Measurements from ENCODE around the gene KCNQ1. TPM values are rescaled to one million over a fixed set of nuclear protein-coding genes. Genes with fewer than 3 reads are reported as not detected.
A peak's percentile ranks its signal among the peaks of the same experiment; 100 is the strongest.

KCNQ1 gene
- total and polyA plus RNA-seq, 12 donors = 11.0 to 447 (median 320) TPM

DNA sequence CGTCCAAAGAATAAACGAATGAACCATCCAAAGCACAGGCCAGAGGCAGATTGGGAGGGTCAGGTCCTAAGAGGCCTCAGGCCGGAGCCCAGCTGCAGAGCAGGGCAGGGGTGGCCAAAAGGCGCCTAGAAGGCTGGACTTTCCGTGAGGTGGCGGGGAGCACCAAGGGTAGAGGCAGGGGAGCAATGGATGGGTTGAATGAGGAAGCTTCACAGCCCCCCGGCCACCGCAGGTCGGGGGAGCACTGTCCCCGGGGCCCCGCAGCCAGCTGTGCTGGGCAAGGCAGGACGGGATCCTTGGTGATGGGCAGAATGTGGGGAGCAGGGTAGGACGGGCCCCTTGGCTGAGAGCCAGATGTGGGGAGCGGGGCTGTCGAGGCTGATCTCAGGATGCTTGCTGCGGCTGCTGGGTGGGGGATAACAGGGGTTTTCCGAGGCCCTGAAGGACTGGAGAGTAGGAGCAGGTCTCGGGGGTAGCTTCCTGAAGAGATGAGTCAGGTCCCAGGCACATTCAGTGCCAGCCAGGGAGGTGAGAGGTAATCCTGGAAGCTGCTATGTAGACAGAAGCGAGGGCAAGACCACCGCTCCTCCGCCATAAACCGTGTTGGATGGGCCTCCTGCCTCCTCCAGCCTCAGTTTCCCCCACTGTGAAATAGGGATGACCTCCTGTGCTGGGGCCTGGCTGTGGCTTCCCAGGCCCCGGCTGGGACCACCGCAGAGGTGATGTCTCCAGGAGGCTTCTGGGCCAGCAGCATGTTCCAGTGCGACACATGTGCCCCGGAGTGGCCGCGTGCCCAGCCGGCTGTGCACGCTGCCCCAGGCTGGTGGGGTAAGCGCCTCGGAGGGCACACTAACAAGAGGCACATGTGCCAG is 289.6 kb downstream of the KCNQ1 start:
- no peaks in the 10 kb centered on the region for H3K9me3 ChIP-seq (replicated peaks in 1 of 3)
- H3K4me1 ChIP-seq (replicated peaks in 1 of 2) = peaks cover 17 to 21% of the 10 kb centered on the region in 2 donors
- TF ChIP-seq, protein P1, sequence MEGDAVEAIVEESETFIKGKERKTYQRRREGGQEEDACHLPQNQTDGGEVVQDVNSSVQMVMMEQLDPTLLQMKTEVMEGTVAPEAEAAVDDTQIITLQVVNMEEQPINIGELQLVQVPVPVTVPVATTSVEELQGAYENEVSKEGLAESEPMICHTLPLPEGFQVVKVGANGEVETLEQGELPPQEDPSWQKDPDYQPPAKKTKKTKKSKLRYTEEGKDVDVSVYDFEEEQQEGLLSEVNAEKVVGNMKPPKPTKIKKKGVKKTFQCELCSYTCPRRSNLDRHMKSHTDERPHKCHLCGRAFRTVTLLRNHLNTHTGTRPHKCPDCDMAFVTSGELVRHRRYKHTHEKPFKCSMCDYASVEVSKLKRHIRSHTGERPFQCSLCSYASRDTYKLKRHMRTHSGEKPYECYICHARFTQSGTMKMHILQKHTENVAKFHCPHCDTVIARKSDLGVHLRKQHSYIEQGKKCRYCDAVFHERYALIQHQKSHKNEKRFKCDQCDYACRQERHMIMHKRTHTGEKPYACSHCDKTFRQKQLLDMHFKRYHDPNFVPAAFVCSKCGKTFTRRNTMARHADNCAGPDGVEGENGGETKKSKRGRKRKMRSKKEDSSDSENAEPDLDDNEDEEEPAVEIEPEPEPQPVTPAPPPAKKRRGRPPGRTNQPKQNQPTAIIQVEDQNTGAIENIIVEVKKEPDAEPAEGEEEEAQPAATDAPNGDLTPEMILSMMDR (IDR thresholded peaks at IDR 0.05) = no peak
- no peak for TF ChIP-seq POLR2A (IDR thresholded peaks at IDR 0.05)
- H3K36me3 ChIP-seq (replicated peaks in 1 of 2) = no peaks in the 10 kb centered on the region
- H3K4me3 ChIP-seq = no peak overlapping the region
- WGBS, 4 donors = 84 to 91% (median 87%) methylated on average over 18 to 32 of the region's 32 CpGs
- H3K27me3 ChIP-seq = no peaks in the 10 kb centered on the region
- no peak for DNase-seq
- no peak overlapping the region for H3K27ac ChIP-seq
- intact Hi-C loops (cut with DNase I) = no loop called here

DNA sequence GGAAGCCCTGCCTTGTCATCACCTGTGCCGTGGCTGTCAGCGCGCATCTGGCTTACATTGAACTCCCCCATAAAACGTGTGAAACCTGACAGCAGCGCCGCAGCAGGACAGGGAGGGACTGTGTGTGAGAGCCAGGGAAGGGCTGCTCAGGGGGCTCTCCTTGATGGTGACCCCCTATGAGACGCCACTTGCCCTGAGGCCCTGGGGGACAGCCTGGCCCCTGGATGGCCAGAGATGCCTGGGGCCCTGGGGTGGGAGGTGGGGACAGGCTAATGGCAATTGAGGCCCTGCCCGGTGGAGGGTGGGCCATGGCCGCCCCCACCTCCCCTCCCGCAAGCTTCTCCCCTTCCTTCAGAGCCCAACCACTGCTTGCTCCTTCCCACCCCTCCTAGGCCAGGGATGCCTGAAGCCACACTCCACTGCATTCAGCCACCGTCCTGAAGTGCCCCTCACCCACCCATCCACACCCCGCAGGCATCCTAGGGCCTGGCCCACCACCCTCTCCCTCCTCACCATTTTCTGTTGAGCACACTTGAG is 290.3 kb downstream of the KCNQ1 start:
- no peak for DNase-seq
- Histone ChIP-seq H3K27me3 (no peaks in the 10 kb centered on the region), H3K4me3 (no peak overlapping the region), H3K9me3 (replicated peaks in 1 of 3) (no peaks in the 10 kb centered on the region), H3K4me1 (replicated peaks in 1 of 2) (peaks cover 17 to 26% of the 10 kb centered on the region in 2 donors), H3K36me3 (replicated peaks in 1 of 2) (no peaks in the 10 kb centered on the region), H3K27ac (peak overlapping the region in 1 of 5 donors; percentile 22)
- 92 to 96% (median 94%) methylated on average over 11 to 12 of the region's 12 CpGs for WGBS, 4 donors
- intact Hi-C loops (cut with DNase I) = no loop called here
- TF ChIP-seq POLR2A (IDR thresholded peaks at IDR 0.05) = no peak
- TF ChIP-seq, protein P1 (IDR thresholded peaks at IDR 0.05) = no peak

DNA sequence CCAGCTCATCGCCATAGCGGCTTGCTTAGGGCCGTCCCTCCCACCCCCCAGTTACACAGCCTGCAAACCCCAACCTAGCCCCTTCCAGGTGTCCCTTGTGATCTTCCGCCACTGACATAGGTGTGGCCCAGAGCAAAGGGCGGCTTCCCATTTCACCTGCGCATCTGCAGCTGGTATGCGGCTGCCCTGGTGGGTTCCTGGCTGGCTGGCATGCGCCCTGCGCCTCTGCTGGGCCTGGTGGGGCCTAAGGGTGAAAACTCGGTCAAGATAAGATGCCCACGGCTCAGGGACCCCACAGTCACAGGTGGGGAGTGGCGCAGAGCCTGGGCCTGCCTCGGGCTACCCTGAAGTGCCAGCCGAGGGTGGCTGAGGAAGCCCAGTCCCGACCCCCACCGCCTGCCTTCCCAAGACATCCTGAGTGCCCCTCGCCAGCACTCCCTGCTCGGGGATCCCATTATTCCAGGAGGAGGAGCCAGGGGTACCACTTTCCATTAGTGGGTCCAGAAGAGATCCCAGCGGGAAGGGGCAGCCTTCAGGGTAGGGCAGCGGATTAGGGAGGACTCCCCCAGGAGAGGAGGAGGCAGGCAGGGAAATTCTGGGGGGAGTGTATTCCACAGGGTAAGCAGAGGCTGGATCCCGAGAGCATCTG is 291.9 kb downstream of the KCNQ1 start:
- no peaks in the 10 kb centered on the region for H3K36me3 ChIP-seq (replicated peaks in 1 of 2)
- intact Hi-C loops (cut with DNase I) = no loop called here
- WGBS, 4 donors = 83 to 93% (median 86%) methylated on average over 12 to 21 of the region's 21 CpGs
- peak overlapping the region in 2 of 5 donors; percentile 24 to 50 for H3K27ac ChIP-seq
- H3K27me3 ChIP-seq = no peaks in the 10 kb centered on the region
- TF ChIP-seq, protein P1 (IDR thresholded peaks at IDR 0.05) = no peak
- TF ChIP-seq POLR2A (IDR thresholded peaks at IDR 0.05) = no peak
- no peak for DNase-seq
- no peaks in the 10 kb centered on the region for H3K9me3 ChIP-seq (replicated peaks in 1 of 3)
- no peak overlapping the region for H3K4me3 ChIP-seq
- H3K4me1 ChIP-seq (replicated peaks in 1 of 2) = peaks cover 27 to 42% of the 10 kb centered on the region in 2 donors

DNA sequence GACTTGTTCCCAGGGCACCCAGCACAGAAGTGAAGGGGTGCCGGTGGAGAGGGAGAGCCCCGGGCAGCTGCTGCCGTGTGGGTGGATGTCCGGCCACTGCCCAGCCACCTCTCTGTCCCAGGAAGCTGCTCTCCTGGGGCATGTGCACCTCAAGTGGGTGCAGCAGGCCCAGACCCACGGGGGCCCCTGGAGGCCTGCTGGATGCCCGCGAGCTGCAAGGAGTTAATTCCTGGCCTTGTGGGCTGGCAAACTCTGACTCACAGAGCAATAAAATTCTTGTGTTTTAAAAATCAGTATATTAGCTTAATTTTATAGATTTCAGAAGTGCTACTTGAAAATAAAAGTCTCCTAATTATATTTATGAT is 292.4 kb downstream of the KCNQ1 start:
- Histone ChIP-seq H3K36me3 (replicated peaks in 1 of 2) (no peaks in the 10 kb centered on the region), H3K27ac (peak overlapping the region in 2 of 5 donors; percentile 24 to 82), H3K4me3 (no peak overlapping the region), H3K27me3 (no peaks in the 10 kb centered on the region), H3K4me1 (replicated peaks in 1 of 2) (peaks cover 31 to 47% of the 10 kb centered on the region in 2 donors), H3K9me3 (replicated peaks in 1 of 3) (no peaks in the 10 kb centered on the region)
- WGBS, 4 donors = 30 to 46% (median 42%) methylated on average over 7 of the region's 7 CpGs
- intact Hi-C loops (cut with DNase I) = no loop called here
- peak in 2 of 7 donors; percentile 37 to 49 for DNase-seq
- TF ChIP-seq, protein P1 (IDR thresholded peaks at IDR 0.05) = no peak
- TF ChIP-seq POLR2A (IDR thresholded peaks at IDR 0.05) = no peak

Data from adrenal gland (tissue), 12 donors.